Left renal cortex interstitium (tissue), 4 donors: Measurements from ENCODE around the gene RIBC2. TPM values are rescaled to one million over a fixed set of nuclear protein-coding genes. Genes with fewer than 3 reads are reported as not detected.
A peak's percentile ranks its signal among the peaks of the same experiment; 100 is the strongest.
"Not testable (repeated sequence)": the region's sequence is repeated elsewhere in the genome, so short reads cannot be mapped to it uniquely, and the experiment has no call there.

ENCODE experiments used
- DNase-seq, 4 donors: peaks; one replicate each; pipeline ENCODE4 v3.0.0-alpha.2; 2013; ENCODE audit warnings: low read depth in 4 of 4, low spot score in 2 of 4, missing footprints in 1 of 4
- polyA plus RNA-seq, 4 donors: library from polyadenylated mRNA; unstranded; fragments of 120-200 nt; gene quantifications; one replicate each; pipeline ENCODE4 v1.2.1, GENCODE V29; 2013; ENCODE audit not compliant: insufficient read length in 4 of 4

RIBC2 gene
- polyA plus RNA-seq, 4 donors = 6.6 to 8.6 (median 7.8) TPM

GRCh38 chr22:45424241-45424731 is 10.8 kb downstream of the RIBC2 start:
- DNase-seq = no peak

DNA sequence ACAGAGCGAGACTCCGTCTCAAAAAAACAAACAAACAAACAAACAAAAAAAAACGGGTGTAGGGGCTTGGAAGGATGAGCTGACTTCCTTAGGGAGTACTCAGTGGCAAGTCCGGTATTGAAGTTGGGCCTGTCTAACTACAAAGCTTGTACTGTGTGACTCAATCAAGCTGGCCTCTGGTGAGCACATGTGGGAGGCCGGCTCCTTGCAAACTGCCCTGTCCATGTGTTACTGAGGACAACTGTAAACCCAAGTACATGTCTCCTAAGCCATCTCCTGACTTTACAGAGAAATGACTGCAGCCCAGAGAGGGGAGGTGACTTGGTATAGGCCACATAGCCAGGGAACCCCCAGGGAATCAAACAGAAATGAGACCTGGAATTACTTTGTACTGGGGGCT is 11.6 kb downstream of the RIBC2 start:
- no peak for DNase-seq

GRCh38 chr22:45425531-45426265 is 12.2 kb downstream of the RIBC2 start:
- DNase-seq = no peak

- no peak for DNase-seq
These were observed 12.9 kb downstream of the RIBC2 start for GRCh38 chr22:45426387-45426786.

GRCh38 chr22:45427114-45427513 is 13.6 kb downstream of the RIBC2 start:
- no peak for DNase-seq

DNA sequence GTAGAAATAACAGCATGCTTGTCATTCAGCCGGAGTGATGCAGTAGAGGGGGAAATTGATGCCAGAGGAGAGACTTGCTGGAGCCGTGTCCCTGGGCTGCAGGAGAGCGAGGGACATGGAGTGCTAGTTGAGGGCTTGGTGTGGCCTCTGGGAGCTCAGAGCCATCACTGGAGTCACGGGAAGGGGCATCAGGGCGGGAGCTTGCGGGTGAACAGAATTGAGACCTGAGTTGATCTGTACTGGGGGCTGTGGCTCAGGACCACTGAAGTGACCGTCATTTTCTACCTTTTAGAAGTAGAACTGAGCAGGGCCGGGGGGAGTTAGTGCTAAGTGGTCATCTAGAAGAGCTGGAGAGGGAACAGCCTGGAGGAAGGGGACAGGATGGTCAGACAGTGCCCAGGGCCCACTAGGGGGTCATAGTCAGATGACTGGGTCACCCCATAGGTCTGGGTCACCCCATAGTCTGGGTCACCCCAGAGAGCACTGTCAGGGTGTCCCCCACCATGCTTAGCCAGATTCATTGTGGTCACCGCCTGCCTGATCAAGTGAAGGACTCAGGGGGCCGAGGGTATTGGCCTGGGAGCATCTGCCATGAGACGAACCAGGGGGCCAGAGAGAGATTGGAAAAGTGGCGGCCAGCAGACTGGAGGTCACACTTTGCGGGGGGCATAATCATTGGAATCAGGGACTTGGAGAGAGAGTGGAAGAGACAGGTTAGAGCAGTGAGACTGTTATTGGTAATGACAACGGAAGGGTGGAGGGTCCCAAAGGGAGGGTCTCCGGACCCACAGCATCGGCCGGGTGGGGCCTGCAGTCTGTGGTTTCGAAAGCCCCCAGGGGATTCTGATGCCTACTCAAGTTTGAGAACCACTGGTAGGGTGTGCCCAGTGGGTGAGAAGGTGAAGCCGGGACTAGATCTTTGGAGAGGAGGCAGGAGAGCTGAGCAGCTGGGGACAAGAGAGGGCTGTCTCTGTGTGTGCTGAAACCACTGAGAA is 15.2 kb downstream of the RIBC2 start:
- DNase-seq = no peak

GRCh38 chr22:45429424-45429823 is 15.9 kb downstream of the RIBC2 start:
- DNase-seq = no peak

DNA sequence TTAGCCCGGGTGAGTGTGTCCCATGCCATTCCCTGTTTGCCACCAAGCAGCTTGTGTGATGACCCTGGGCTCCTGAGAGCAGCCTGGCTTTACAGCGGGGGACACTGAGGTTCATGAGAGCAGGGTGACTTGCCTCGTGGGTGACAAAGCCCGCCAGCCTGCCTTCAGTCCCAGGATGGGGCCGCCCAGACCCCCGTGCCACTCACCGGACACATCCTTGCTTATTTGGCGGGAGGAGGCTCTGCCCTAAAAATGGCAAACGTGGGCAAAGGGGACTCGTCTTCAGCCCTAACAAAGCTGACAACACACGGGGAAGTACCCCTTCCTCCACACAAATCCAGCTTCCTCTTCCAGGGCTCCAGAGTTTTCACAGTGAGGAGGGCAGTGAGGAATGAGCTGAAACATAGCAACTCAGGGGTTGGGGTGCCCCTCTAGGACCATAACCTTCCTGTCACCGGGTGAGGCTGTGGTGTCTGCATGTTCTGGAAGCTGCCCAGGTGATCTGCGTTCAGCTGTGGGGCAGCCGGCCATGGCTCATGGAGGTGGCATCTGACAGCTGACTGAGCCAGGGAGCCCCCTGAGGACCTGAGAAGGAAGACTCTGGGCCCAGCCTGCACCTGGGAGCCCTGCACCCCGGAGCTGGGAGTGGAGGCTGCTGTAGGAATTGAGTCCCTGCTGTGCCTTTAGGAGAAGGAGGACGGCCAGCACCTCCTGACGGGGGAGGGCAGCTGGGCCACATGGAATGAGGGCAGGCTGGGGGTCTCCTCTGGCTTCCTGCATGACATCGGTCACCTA is 16.7 kb downstream of the RIBC2 start:
- DNase-seq = no peak

DNA sequence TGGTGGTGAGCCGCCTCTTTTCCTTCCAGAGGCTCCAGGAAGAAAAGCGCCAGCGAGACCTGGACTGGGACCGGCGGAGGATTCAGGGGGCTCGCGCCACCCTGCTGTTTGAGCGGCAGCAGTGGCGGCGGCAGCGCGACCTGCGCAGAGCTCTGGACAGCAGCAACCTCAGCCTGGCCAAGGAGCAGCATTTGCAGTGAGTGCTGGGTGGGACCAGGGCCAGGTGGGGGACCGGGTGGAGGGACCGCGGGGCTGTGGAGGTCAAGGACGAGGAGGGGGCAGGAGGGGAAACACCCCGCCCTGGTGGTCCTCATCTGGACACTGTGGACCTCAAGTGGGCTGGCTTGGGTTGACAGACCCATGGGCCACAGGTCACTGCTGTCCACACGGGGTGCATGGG is 17.4 kb downstream of the RIBC2 start:
- DNase-seq = no peak

- DNase-seq = no peak
These were observed 21.5 kb downstream of the RIBC2 start for GRCh38 chr22:45434981-45435380.

DNA sequence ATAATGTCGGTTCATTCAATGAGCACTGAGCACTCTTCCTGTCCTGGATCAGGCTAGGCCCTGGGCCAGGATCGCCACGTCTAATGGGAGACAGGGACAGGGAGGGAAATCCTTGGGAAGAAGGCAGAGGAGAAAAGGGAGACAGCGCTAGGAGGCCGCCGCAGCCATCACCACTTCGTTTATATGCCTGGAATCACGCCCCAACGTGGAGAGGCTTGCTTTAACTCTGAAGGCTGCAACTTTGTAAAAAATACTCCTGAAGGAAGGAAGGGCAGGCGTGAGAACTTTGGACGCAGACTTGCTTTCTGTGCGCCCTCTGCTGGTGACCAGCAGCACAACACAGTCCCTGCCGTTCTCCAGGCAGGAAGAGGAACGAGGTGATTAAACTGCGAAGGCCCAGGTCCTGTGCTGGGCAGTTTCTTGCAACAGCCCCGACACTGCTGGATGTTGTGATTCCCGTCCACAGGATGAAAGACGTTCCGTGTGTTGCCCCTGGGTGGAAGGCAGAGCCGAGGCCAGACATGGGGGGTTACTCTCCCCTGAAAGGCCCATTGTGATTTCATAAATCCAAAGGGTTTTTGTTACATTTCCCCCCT is 22.1 kb downstream of the RIBC2 start:
- DNase-seq = peak; percentile 68 to 87 (median 82)

- not testable (repeated sequence) for DNase-seq
These were observed 23.5 kb downstream of the RIBC2 start for GRCh38 chr22:45436871-45437517.

- no peak for DNase-seq
These were observed 24.8 kb downstream of the RIBC2 start for GRCh38 chr22:45438336-45438735.

DNA sequence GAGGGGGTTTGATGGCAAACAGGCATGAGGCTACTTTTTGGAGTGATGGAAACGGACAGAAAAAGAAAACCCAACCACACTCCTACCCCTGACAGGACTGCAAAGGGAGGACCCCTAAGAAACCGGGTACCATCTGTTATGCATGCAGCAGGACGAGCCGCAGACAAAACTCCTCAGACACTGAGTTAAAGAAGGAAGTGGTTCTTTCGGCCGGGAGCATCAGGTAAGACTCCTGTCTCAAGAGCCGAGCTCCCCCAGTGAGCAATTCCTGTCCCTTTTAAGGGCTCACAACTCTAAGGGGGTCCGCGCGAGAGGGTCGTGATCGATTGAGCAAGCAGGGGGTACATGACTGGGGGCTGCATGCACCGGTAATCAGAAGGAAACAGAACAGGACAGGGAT is 27.2 kb downstream of the RIBC2 start:
- DNase-seq = not testable (repeated sequence)

DNA sequence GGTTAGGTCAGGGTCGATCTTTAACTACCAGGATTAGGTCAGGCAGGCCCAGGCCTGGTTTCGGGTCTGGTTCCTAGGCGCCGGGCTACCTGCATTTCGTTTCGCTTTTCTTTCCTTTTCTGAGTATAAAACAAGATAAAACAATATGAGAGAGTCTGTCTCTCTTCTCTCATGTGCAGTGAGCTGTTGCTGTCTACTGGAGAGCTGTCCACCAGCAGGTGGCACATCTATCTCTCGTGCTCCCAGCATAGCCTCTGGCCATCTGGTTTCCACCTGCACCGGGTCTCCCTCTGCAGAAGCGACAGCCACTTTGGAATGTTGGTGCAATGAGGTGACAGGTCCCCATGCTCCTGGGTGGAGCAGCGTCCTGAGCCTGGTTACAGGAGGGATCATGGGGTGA is 27.6 kb downstream of the RIBC2 start:
- DNase-seq = no peak

DNA sequence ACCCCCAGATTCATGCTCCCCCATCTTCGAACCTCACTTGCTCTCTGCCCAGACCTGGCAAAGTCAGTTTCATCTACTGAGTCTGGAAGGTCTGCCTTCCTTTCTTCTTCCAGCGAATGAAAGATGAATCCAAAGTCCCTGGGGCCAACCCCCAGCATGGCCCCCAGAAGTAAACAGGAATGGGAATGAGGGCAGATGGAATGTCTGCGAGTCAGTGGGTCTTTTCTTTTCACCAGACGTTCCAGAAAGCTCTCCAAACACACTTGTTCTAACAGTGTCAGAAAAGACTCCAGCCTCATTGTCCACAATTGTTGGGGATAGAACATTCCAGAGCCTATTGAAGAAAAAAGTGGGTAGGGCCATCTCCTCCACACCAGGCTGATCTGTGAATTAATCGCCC is 28.6 kb downstream of the RIBC2 start:
- no peak for DNase-seq

DNA sequence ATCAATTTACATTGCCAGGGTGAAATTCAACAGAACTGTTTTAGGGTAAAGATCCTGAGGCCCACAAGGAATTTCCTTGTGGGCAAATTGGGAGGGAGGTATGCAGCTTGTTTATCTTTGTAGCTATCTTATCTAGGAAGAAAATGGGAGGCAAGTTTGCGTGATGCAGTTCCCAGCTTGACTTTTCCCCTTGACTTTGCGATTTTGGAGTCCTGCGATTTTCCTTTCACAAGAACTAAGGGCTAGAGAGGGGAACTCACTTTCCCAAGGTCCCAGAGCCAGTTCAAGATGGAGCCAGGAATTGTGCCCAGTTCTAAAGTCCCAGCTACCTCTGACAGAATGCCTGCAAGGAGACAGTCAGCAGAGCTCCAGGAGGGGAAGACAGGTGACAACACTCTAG is 30.7 kb downstream of the RIBC2 start:
- no peak for DNase-seq

DNA sequence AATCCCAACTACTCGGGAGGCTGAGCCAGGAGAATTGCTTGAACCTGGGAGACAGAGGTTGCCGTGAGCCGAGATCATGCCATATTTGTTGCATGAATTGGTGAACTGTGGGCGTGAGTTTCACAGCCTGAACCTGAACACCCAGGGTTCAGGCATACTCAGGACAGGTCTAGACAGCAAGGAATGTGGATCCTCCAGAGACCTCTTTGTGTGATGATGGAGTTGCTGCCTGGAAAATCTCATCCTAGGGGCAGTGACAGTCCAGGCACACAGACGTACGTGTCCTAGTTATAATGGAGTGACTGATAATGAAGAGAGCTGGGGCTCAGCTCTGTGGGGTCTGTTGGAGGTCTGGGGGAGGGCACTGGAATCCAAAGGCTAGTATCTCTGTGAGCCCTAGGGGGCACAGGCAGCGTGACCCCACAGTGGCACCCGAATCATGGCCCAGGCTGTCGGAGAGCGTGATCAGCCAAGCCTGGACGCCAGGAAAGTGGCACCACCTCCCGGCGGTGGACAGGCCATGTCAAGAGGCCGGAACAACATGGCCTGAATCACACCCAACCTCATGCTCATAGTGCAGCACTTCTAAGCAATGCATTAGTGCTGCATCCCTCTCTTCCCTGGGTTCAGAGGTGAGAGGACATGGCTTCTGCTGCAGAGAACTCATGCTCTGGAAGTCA is 31.7 kb downstream of the RIBC2 start:
- DNase-seq = no peak

GRCh38 chr22:45446216-45446615 is 32.7 kb downstream of the RIBC2 start:
- DNase-seq = no peak
